Stimulated activated CD8-positive, alpha-beta memory T cell treated with anti-CD3 and anti-CD28 coated beads, Interleukin-4, amount 100 ng/mL, for 4 hours (primary cell): ENCODE measurements around the gene MRPS2.
"Not testable (repeated sequence)": the region's sequence is repeated elsewhere in the genome, so short reads cannot be mapped to it uniquely, and the experiment has no call there.

Experiments used
- DNase-seq, 2 donors: peaks; one replicate each; pipeline ENCODE4 v3.0.0-alpha.2; 2020; ENCODE audit warnings: low read depth in 2 of 2, low spot score in 1 of 2

MRPS2 gene

GRCh38 chr9:135500525-135501260 lies at the start of gene MRPS2:
Gene MRPS2, plus strand, starts transcription at chr9:135500682. Its CDS starts 29 bp downstream, at chr9:135500711.
- peak; percentile 56 to 69 for DNase-seq

GRCh38 chr9:135450956-135451355 lies 49.5 kb upstream of the MRPS2 start:
- no peak for DNase-seq

GRCh38 chr9:135451909-135452308 lies 48.6 kb upstream of the MRPS2 start:
- not testable (repeated sequence) for DNase-seq

GRCh38 chr9:135454737-135455136 lies 45.7 kb upstream of the MRPS2 start:
- no peak for DNase-seq

- no peak for DNase-seq
Observed at GRCh38 chr9:135455401-135456030, 45.0 kb upstream of the MRPS2 start.

GRCh38 chr9:135456436-135457104 lies 43.9 kb upstream of the MRPS2 start:
- DNase-seq: no peak

- not testable (repeated sequence) for DNase-seq
Observed at GRCh38 chr9:135458478-135458877, 42.0 kb upstream of the MRPS2 start.

- no peak for DNase-seq
Observed at GRCh38 chr9:135461936-135462335, 38.5 kb upstream of the MRPS2 start.

- DNase-seq: no peak
Observed at GRCh38 chr9:135463140-135463539, 37.3 kb upstream of the MRPS2 start.

- no peak for DNase-seq
Observed at GRCh38 chr9:135464181-135464580, 36.3 kb upstream of the MRPS2 start.

- peak in 1 of 2 donors; percentile 9 for DNase-seq
Observed at GRCh38 chr9:135468854-135469521, 31.5 kb upstream of the MRPS2 start.

GRCh38 chr9:135471791-135472640 lies 28.5 kb upstream of the MRPS2 start:
- no peak for DNase-seq

- DNase-seq: no peak
Observed at GRCh38 chr9:135473972-135474543, 26.4 kb upstream of the MRPS2 start.

- DNase-seq: no peak
Observed at GRCh38 chr9:135474915-135475314, 25.6 kb upstream of the MRPS2 start.

GRCh38 chr9:135476561-135477355 lies 23.7 kb upstream of the MRPS2 start:
- DNase-seq: no peak

- no peak for DNase-seq
Observed at GRCh38 chr9:135478191-135478590, 22.3 kb upstream of the MRPS2 start.

- no peak for DNase-seq
Observed at GRCh38 chr9:135478829-135479468, 21.5 kb upstream of the MRPS2 start.

- DNase-seq: no peak
Observed at GRCh38 chr9:135479469-135480052, 20.9 kb upstream of the MRPS2 start, which contains the start of gene PPP1R26. Gene PPP1R26, plus strand, starts transcription at chr9:135479782. Its CDS starts 4,729 bp downstream, at chr9:135484511.
